Calu3 (cell line): ENCODE measurements around the gene VAMP5. TPM values are rescaled to one million over a fixed set of nuclear protein-coding genes. Genes with fewer than 3 reads are reported as not detected.

Experiments
- BruUV-seq: library from RNA; stranded (reverse); fragments of 400-500 nt; replicated peaks from 2 replicates; lab custom pipeline; 2021; lab: Mats Ljungman, UMichigan
- CTCF ChIA-PET: fragments of 300-600 bp; sonication (Branson Sonifier 250); formaldehyde crosslinking; loops from one replicate; lab custom pipeline; 2022; ENCODE audit warnings: antibody characterized with exemption; lab: Charles Lee
- DNase-seq: peaks from one replicate; pipeline ENCODE4 v3.0.0; 2022
- H3K27ac Mint-ChIP-seq: one replicate; pipeline ENCODE4 v1.8.0; 2022; ENCODE audit warnings: mixed read lengths; ENCODE audit not compliant: unreplicated experiment
- H3K27me3 Mint-ChIP-seq: one replicate; pipeline ENCODE4 v1.8.0; 2022; ENCODE audit warnings: mixed read lengths; ENCODE audit not compliant: unreplicated experiment
- H3K36me3 Mint-ChIP-seq: one replicate; pipeline ENCODE4 v1.8.0; 2022; ENCODE audit warnings: mild to moderate bottlenecking, moderate library complexity, mixed read lengths; ENCODE audit not compliant: insufficient read depth, unreplicated experiment
- H3K4me1 Mint-ChIP-seq: one replicate; pipeline ENCODE4 v1.8.0; 2022; ENCODE audit warnings: mild to moderate bottlenecking, low read depth, mixed read lengths; ENCODE audit not compliant: unreplicated experiment
- H3K4me3 Mint-ChIP-seq: one replicate; pipeline ENCODE4 v1.8.0; 2022; ENCODE audit warnings: mild to moderate bottlenecking, low read depth, moderate library complexity, mixed read lengths; ENCODE audit not compliant: unreplicated experiment
- H3K9me3 Mint-ChIP-seq: one replicate; pipeline ENCODE4 v1.8.0; 2022; ENCODE audit warnings: low read depth, mixed read lengths; ENCODE audit not compliant: unreplicated experiment
- intact Hi-C: fragments of 100-400 bp; cut with micrococcal nuclease; formaldehyde crosslinking; loops from one replicate; pipeline ENCODE4 v1.10.0; 2022; ENCODE audit not compliant: unreplicated experiment
- total RNA-seq: library from RNA; stranded (reverse); gene quantifications from 2 replicates; pipeline ENCODE4 v1.2.3, GENCODE V29; 2022
- TF ChIP-seq, protein P1 (sequence below): fragments of 200-600 bp; IDR thresholded peaks from one replicate; pipeline ENCODE4 v1.8.0; 2022; ENCODE audit warnings: antibody characterized with exemption; ENCODE audit not compliant: unreplicated experiment

Gene VAMP5
- total RNA-seq, 1 experiment from 2014 or later = 10.0 TPM

- H3K27me3 Mint-ChIP-seq = no peaks in the 10 kb centered on the region
- H3K27ac Mint-ChIP-seq = peak overlapping the region; percentile 67
- no peaks in the 10 kb centered on the region for H3K9me3 Mint-ChIP-seq
- H3K36me3 Mint-ChIP-seq = peaks cover 88% of the 10 kb centered on the region
- BruUV-seq = no TSS peak
- no peak overlapping the region for H3K4me3 Mint-ChIP-seq
- H3K4me1 Mint-ChIP-seq = peaks cover 34% of the 10 kb centered on the region
- TF ChIP-seq, protein P1, sequence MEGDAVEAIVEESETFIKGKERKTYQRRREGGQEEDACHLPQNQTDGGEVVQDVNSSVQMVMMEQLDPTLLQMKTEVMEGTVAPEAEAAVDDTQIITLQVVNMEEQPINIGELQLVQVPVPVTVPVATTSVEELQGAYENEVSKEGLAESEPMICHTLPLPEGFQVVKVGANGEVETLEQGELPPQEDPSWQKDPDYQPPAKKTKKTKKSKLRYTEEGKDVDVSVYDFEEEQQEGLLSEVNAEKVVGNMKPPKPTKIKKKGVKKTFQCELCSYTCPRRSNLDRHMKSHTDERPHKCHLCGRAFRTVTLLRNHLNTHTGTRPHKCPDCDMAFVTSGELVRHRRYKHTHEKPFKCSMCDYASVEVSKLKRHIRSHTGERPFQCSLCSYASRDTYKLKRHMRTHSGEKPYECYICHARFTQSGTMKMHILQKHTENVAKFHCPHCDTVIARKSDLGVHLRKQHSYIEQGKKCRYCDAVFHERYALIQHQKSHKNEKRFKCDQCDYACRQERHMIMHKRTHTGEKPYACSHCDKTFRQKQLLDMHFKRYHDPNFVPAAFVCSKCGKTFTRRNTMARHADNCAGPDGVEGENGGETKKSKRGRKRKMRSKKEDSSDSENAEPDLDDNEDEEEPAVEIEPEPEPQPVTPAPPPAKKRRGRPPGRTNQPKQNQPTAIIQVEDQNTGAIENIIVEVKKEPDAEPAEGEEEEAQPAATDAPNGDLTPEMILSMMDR = no peak
- DNase-seq = no peak
- intact Hi-C loops = no loop called here
- CTCF ChIA-PET = interaction anchor here (1.1 to 1.8 kb wide), 2 partner anchors 126 to 128 kb away, joined by 3 to 5 read pairs; no protein-coding TSS in a partner anchor
Observed at GRCh38 chr2:85547089-85547858, 37.0 kb upstream of the VAMP5 start.

DNA sequence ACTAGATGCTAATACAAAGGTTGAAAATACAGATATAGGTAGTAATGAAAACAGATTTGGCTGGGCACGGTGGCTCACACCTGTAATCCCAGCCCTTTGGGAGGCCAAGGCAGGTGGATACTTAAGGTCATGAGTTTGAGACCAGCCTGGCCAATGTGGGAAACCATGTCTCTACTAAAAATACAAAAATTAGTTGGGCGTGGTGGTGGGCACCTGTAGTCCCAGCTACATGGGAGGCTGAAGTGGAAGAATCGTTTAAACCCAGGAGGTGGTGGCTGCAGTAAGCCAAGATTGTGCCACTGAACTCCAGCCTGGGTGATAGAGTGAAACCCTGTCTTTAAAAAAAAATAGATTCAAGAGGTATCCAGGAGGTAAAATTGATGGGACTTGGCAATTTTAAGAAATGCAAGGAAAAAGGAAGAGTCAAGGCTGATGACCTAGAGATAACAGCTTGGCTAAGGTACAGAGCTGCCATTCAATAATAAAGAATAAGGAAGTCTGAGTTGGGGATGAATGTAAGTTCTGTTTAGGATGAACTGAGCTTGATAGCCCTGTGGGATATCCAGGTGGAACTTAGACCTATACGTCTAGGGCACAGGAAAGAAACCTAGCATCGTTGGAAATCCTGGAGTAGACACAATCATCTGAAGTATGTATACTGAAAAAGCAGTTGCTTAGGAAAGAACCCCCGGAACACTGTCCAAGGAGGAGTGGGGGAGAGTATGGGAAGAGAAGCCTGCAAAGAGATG lies 36.2 kb upstream of the VAMP5 start:
- CTCF ChIA-PET = interaction anchor here (0.9 to 1.0 kb wide), 2 partner anchors 9 to 128 kb away, joined by 3 to 4 read pairs; partner anchors contain the start of gene MAT2A
- H3K4me3 Mint-ChIP-seq = no peak overlapping the region
- no peaks in the 10 kb centered on the region for H3K9me3 Mint-ChIP-seq
- DNase-seq = no peak
- TF ChIP-seq, protein P1 = no peak
- peaks cover 27% of the 10 kb centered on the region for H3K4me1 Mint-ChIP-seq
- intact Hi-C loops = no loop called here
- H3K36me3 Mint-ChIP-seq = peaks cover 84% of the 10 kb centered on the region
- peak overlapping the region; percentile 67 for H3K27ac Mint-ChIP-seq
- no peaks in the 10 kb centered on the region for H3K27me3 Mint-ChIP-seq
- BruUV-seq = no TSS peak

GRCh38 chr2:85548608-85548900 lies 35.7 kb upstream of the VAMP5 start:
- CTCF ChIA-PET = interaction anchor here (0.9 to 1.0 kb wide), 2 partner anchors 10 to 129 kb away, joined by 3 to 4 read pairs; partner anchors contain the start of gene MAT2A
- Mint-ChIP-seq H3K36me3 (peaks cover 83% of the 10 kb centered on the region), H3K4me3 (no peak overlapping the region), H3K9me3 (no peaks in the 10 kb centered on the region), H3K27ac (peak overlapping the region; percentile 67), H3K27me3 (no peaks in the 10 kb centered on the region), H3K4me1 (peaks cover 21% of the 10 kb centered on the region)
- DNase-seq = no peak
- intact Hi-C loops = no loop called here
- TF ChIP-seq, protein P1 = no peak
- BruUV-seq = no TSS peak

DNA sequence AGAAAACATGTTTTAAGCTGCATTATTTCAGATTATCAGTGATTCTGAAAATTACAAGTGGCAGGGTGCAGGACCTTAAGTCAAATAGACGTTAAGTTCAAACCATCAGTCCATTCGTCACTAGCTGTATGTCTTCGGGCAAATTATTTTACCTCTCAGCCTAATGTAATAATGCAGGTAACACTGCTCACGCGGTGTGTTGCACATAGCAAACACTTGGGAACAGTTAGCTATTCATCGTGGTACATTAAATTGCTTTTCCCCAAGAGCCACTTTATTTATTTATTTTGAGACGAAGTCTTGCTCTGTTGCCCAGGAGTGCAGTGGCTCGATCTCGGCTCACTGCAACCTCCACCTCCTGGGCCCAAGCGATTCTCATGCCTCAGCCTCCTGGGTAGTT lies 35.1 kb upstream of the VAMP5 start:
- Mint-ChIP-seq H3K4me3 (no peak overlapping the region), H3K27me3 (no peaks in the 10 kb centered on the region), H3K4me1 (peaks cover 16% of the 10 kb centered on the region), H3K9me3 (no peaks in the 10 kb centered on the region), H3K36me3 (peaks cover 78% of the 10 kb centered on the region), H3K27ac (no peak overlapping the region)
- TF ChIP-seq, protein P1 = no peak
- BruUV-seq = TSS peak; percentile 29
- CTCF ChIA-PET = interaction anchor here (0.6 to 1.0 kb wide), 3 partner anchors 10 to 129 kb away, joined by 3 to 5 read pairs (median 4); partner anchors contain the start of gene MAT2A
- DNase-seq = no peak
- intact Hi-C loops = no loop called here
